HG03558 (cell line): ENCODE data around the gene TAPT1.
"Not testable (repeated sequence)": the region's sequence is repeated elsewhere in the genome, so short reads cannot be mapped to it uniquely, and the experiment has no call there.

Experiments used
- ATAC-seq: cut with Tn5 transposase; IDR thresholded peaks from one replicate; pipeline ENCODE4 v1.9.1; 2021; ENCODE audit warnings: moderate number of reproducible peaks; ENCODE audit not compliant: unreplicated experiment; ENCODE audit errors: extremely low read depth

TAPT1 gene

DNA sequence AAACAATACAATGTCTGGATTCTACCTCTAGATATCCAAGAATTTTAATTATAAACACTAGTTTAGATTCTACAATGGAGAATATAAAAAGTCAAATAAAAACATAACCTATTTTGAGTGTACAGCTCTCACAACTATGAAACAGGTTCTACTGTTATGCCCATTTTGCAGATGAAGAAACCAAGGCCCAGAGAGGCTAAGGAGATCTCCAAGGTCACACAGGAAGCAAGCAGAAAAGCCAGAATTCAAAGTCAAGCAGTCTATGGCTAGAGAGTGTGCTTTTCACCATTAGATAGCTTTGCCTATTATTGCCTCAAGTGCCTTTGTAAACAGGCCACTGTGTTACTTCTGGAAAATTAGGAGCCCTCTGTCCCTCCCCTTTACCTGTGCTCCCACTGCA, 7.3 kb downstream of the TAPT1 start:
- no peak for ATAC-seq

DNA sequence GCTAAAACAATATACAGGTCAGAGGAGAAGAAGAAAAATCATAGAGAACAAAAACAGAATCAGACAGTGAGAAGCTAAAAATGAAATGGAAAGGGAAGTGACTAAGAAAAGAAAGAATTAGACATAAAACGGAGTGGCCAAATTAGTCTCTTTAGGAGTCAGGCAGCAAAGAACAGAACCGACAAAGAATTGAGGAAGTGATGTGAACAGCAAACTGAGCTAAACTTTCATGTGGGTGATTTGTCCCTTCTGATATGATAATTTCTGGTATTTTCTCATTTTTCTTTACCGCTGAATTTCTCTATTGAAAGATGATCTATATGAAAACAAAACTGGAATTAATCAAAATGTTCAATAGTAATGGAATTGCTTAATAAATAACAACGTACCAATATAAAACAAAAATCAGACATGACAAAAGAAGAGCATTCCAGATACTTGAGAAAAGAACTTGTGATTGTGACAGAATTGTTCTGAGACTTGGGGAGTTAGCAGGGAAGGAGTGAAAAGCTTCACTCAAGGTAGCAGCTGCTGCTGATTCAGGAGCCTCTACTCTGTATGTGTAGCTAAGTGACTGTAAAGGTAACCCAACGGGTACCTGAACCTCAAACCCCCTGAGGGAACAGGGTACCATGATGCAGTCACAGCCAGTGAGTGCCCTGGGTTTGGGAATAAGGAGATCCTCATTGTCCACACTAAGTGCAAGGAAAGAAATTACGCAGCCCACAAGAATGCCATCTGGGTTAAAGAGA, 8.8 kb downstream of the TAPT1 start:
- peak; percentile 59 for ATAC-seq

GRCh38 chr4:16213121-16213520, 13.2 kb downstream of the TAPT1 start:
- ATAC-seq = no peak

DNA sequence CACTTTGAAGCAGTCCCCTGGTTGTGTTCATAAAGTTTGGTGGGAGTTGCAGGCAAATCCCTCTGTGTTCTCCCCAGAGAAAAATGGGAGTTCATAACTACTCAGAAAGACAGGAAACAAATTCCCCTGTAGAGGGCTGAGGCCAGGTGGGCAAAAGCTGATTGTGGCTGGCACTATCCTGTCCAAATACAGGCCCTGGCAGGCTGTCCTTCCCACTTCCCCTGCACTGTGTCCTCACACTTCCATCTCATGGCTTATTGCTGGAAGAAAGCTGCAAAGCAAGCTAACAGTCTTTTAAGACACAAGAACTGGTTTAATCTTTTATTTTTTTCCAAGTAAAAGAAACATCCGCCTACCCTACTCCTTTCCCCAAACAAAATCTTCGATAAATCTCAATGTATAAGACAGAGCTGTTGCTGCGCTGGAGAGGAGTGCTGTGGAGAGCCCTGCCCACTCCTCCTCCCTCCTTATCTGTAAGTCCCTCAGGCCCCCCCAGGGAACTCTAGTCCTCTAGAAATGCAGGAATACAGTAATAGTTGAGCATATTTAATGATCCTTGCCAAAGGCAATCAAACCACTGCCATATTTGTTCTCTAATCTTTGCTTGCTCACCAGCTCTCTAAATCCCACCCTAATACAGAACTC, 14.0 kb downstream of the TAPT1 start:
- no peak for ATAC-seq

- no peak for ATAC-seq
Observed at GRCh38 chr4:16207409-16207808, 18.9 kb downstream of the TAPT1 start.

DNA sequence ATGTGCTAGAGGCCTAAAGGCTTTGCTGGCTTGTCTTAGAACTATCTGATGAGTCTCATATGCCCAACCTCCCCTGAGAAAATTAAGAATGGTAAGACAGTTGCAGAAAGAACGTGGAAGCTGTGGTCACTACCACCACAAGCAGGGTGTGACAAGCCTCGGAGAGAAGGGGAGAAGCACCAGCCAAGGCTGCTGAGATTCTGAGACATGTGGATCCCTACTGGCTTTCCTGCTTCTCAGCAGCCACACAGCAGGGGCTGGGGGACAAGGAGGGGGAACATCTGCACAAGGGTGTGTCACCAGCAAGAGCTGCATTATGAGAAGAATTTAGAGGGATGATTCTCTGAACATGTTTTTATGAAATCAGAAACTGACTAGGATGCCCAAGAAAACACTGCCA, 19.4 kb downstream of the TAPT1 start:
- ATAC-seq = no peak

GRCh38 chr4:16206301-16206700, 20.0 kb downstream of the TAPT1 start:
- ATAC-seq = no peak

GRCh38 chr4:16205298-16206164, 20.7 kb downstream of the TAPT1 start:
- ATAC-seq = peak; percentile 72

DNA sequence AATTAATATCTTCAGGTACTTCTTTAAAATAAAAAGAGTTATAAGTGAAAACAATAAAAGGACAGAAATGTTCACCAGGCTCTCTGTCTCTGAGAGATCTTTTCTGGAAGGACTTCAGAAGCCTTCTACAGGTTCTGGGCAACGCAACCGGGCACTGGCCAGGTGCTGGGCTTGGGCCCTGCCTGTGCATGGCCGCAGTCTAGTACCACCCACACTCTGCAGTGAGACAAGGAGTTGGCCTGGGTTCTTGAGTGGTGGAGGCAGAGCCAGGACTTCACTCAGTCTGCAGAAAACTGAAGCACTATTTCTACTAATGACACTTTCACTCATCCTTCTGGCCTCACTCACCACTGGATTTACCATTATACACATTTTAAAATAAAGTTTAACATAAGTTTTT, 21.8 kb downstream of the TAPT1 start:
- ATAC-seq = no peak

- no peak for ATAC-seq
Observed at GRCh38 chr4:16203083-16203482, 23.2 kb downstream of the TAPT1 start.

DNA sequence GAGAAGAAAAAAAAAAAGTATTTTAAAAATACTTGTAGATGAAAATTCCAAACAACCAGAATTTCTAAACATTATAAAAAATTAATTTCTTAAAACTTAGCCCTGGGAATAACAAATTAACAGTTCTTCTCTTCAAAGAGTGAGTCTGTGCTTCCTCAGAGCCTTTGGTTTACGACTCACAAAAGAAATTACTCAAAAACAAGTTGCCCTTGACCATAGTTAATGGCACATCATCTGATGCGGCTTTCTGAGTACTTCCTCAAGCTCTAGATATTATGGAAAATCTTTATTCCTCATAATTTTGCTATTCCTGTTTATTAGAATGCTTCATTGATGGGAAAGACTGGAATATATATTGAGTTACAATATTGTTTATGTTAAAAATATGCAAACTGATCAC, 23.7 kb downstream of the TAPT1 start:
- no peak for ATAC-seq

DNA sequence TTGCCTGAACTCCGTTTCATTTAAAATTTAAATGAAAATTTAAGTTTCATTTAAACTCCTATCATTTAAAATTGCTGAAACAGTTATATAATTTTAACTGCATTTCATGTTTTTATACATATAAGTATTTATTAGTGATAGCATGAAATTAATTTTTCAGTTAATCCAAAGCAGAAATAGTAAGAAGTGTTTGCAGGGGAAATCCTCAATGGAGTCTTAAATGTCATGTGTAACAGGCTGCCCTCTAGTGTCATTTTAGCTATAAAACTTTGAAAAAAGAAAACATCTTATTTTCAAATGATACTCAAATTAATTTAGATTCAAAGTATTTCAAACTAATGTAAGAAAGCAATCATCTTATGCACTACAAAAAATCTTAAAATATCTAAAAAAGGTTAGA, 27.2 kb downstream of the TAPT1 start:
- ATAC-seq = no peak

DNA sequence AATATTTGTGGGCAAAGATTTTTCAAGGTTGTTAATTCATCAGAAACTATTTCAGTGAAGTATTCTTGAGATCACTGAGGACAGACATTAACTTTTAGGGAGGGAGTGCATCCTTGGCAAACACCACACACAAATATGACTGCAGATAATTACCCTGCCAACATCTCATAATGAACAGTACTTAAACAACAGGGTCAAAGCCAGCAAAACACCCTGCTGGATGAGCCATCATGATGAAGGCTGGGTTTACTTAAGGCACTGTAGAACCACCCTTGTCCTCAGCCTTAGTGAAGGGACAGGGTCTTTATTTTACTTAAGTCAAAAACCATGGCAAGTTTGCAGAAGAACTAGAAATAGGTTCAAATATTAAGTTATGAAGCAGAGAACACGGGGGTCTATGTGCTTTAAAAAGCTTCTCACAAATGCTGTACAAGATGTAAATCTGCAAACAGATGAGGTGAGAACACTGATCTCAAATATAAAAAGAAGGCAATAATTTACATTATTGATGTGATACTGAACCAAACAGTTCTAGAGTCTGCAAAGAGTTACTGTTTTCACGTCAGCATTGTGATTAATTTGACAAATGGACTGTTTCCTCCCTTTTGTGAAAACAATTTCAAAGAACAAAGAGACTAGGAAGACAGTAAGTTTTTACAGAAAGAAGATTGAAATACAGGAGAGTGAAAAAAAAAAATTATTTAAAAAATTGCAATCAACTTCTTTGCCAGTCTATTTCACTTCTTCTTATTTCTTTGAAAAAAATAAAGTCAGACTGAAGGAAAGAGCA, 28.2 kb downstream of the TAPT1 start:
- ATAC-seq = no peak

- ATAC-seq = peak; percentile 55
Observed at GRCh38 chr4:16196482-16197393, 29.5 kb downstream of the TAPT1 start.

DNA sequence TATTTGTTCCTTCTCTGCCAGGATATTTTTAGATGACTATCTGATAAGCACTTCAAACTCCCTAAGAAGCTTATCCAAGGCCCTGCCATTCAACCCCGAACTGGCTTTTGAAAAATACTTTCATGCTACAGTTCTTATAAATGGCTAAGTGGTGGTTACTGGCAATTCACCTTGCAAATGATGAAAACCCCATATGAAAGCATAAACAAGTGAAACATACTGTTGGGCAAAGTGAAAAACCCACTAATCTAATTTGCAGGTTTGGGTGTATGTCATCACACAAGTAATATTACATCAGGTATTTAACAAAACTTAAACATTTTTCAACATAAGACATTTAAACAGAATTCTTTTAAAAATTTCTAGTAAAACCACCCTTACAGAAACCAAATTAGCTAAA, 31.1 kb downstream of the TAPT1 start:
- no peak for ATAC-seq

GRCh38 chr4:16194798-16195197, 31.5 kb downstream of the TAPT1 start:
- not testable (repeated sequence) for ATAC-seq

- no peak for ATAC-seq
Observed at GRCh38 chr4:16194214-16194613, 32.1 kb downstream of the TAPT1 start.

DNA sequence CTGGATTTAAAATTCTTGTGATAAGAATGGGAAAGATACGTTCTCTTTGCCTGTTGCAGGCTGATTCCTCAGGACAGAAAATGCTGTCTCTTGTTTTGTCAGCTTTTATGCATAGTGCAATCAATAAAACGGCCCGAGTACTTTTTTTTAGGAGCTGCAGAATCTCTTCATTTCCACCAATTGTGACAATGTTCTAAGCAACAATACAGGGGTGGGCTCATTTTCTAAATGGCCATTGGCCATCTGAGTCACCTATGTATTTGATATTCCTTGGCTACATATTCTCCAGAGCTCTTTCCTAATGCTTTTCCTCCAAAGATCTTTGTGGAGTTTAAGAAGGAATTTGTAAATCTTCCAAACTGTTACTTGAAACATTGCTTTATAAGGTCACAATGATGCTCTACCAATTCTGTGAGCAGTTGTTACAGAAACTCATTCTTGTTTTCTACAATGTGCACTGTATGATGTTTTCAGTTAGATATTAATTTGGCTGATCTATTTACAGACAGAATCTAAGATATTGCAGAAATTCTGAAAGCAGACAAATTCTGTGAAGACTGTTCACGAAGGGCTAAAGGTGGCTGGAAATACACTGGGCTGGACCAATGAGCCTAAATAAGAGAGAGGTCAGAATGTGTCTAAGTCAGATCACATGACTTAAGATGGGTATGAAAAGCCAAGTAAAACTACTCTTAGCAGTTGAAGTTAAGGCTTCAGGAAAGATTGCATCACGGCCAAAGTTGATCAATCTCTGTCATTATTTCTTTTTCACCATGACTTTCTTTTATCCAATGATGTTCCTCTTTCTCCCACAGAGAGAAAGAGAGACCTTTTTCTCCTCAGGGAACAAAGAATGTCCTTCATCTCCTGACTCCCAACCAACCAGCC, 33.4 kb downstream of the TAPT1 start:
- no peak for ATAC-seq
